ENCODE data around the gene NR2C2. TPM values are rescaled to one million over a fixed set of nuclear protein-coding genes. Genes with fewer than 3 reads are reported as not detected.
"Not testable (repeated sequence)": the region's sequence is repeated elsewhere in the genome, so short reads cannot be mapped to it uniquely, and the experiment has no call there.

The NR2C2 gene
- total RNA-seq, 1 experiment from 2014 or later: 12.7 TPM

DNA sequence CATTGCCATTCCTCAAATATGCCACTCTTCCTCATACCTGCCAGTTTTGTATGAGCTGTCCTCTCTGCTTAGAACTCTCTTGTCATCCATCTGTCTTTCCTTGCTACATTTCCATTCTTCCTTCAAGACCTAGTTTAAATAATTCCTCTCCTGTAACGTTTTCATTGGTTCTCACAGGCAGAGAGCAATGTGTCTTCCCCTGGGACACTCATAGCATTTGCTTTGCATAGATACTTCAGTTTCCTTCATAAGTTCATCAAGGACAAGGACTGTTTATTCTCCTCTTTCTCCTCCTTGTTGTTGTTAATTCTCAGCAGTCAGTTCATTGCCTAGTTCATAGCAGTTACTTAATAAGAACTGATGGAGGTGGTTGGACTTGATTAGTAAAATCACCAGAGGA lies 10.5 kb downstream of the NR2C2 start:
- DNase-seq (ENCODE audit: low spot score): no peak

DNA sequence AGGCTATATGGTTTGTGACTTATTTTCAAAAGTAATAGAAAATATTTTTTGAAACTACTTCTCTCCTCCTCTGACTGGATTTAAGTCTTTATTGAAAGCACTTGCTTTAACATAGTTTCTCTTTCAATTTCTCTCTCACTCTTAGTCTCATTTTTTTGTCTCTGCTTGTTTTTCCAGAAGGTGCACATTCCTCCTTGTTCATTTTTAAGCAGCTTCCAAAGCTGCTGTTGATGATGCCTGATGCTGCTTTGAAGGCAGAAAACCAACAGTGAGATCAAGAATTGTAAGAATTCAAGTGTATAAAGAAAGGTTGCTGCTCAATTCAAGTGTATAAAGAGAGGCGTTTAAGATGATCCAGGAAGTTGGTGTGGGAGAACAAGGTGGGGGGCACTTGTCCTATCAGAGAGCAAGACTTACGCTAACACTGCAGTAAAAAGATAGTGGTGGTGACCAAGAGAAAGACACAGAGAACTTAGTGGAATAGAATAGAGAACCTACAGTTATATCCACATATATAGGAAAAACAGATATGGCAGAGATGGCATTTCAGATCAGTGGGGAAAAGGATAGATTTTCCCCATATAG lies 12.1 kb downstream of the NR2C2 start:
- DNase-seq (ENCODE audit: low spot score): no peak

DNA sequence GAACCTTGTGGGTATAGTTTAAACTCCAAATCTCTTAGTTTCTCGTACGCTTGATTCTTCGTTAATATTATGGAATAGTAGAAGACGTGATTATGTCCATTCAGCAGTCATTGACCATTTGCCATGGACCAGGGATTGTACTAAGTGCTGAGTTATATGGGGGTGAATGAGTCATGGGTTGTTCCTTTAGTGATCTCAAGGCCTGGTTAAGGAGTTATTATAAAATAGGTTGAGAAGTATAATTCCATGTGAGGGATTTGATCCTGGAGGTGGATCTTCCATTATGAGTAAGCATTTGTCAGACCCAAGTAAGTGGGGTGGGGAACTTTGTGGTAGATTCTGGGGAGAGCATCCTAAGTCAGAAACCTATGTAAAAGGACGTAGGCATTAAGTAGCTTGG lies 15.4 kb downstream of the NR2C2 start:
- DNase-seq (ENCODE audit: low spot score): no peak

DNA sequence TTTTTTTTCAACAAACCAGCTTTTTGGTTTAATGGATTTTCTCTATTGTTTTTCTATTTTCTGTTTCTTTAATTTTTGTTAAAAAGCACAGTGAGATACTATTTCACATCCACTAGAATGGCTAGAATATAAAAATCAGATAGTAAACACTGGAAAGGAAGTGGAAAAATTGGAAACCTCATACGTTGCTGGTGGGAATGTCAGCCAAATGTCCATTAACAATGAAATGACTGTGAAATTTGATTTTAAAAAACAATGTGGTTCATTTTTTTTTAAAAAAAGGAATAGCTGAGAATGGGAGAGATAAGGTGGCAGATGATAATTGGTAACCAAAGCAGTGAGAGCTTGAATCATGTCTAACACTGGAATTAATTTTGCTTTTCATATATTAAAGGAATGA lies 19.9 kb downstream of the NR2C2 start:
- DNase-seq (ENCODE audit: low spot score): no peak

GRCh38 chr3:14969671-14970070 lies 22.3 kb downstream of the NR2C2 start:
- no peak for DNase-seq (ENCODE audit: low spot score)

DNA sequence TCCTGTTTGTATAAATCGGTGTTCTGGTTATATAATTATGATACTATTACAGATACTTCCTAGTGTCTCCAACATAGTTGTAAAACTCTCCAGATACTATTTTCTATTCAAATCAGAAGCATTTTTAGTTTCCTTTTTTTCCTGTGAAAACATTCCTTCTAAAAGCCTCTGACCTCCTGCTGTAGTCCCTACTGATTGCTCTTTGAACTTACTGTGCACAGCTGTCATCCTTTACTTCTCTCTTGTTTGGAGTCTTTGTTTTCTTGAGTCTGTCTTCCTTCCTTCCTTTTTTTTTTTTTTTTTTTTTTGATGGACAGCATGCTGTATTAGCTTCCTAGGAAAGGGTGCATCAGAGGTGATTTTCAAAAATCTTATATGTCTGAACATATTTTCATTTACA lies 28.9 kb downstream of the NR2C2 start:
- no peak for DNase-seq (ENCODE audit: low spot score)

DNA sequence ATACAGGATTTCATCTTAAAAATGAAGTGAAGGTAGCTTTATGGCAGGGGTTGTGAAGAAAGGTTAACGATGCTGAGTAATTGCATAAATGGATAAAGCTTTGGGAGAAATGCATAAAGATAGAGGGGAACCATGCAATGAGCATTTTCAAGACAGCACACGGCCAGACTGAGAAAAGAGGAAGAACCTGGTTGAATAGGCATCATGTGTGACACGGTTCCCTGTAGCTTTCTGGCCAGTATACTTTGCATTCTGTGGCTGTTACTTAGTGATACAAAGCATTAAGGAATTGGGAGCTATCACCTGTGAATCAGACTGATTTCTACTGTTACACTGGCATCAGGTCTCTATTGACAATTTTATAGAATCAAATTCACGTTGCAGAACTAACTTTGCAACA lies 33.3 kb downstream of the NR2C2 start:
- DNase-seq (ENCODE audit: low spot score): no peak

- no peak for DNase-seq (ENCODE audit: low spot score)
Measured at GRCh38 chr3:14984581-14985113, 37.3 kb downstream of the NR2C2 start.

- DNase-seq (ENCODE audit: low spot score): no peak
Measured at GRCh38 chr3:14988988-14989394, 41.6 kb downstream of the NR2C2 start.

GRCh38 chr3:14989943-14990779 lies 42.8 kb downstream of the NR2C2 start:
- no peak for DNase-seq (ENCODE audit: low spot score)

GRCh38 chr3:14990780-14991148 lies 43.4 kb downstream of the NR2C2 start:
- no peak for DNase-seq (ENCODE audit: low spot score)

DNA sequence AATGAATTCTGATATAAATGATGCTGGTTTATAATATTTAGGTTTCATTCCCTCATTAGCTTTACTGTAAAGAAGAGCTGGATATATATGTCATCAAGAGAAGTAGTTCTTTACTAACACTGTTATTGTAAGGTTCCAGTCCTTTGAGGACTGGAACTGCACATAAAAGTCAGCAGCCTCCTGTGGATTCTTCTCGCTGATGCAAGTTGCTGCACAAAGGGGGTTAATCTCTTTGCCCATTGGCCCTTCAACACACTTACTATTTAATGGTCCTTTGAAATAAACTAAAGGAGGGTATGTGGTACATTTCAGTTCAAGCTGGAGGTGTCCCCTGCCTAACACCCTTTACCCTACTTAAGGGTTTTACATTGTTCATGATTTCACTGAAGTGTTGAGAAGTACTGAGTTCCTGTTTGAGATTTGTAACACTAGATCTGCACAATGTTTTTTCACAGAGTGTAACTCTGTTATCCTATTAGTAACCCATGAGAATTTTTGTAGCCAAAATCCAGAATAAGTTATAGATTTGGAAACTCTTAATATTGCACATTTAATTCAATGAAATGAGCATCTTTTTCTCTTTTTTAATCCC lies 43.9 kb downstream of the NR2C2 start:
- DNase-seq (ENCODE audit: low spot score): no peak

- no peak for DNase-seq (ENCODE audit: low spot score)
Measured at GRCh38 chr3:14991818-14992612, 44.6 kb downstream of the NR2C2 start.

GRCh38 chr3:14997941-14998340 lies 50.6 kb downstream of the NR2C2 start:
- DNase-seq (ENCODE audit: low spot score): no peak

- not testable (repeated sequence) for DNase-seq (ENCODE audit: low spot score)
Measured at GRCh38 chr3:14999182-14999581, 51.8 kb downstream of the NR2C2 start.

- DNase-seq (ENCODE audit: low spot score): no peak
Measured at GRCh38 chr3:15007681-15008141, 60.3 kb downstream of the NR2C2 start.

GRCh38 chr3:15009167-15009566 lies 61.8 kb downstream of the NR2C2 start:
- DNase-seq (ENCODE audit: low spot score): no peak

DNA sequence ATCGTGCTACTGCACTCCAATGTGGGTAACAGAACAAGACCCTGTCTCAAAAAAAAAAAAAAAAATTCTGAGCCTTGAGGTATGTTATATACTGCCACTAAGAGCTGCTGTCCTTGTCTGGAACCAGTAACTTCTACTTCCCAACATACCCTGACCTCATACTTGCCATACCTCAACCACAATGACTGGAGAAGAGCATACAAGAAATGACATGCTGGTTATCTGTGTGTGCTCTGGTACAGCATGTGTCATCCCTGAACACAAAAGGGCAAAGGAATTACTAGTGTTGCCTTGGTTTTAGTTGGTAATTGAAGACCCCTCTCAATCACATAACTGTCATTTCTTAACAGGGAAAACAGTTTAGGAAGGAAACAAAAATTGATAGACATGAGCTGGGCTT lies 63.3 kb downstream of the NR2C2 start:
- DNase-seq (ENCODE audit: low spot score): no peak

- DNase-seq (ENCODE audit: low spot score): no peak
Measured at GRCh38 chr3:15011174-15011573, 63.8 kb downstream of the NR2C2 start.

DNA sequence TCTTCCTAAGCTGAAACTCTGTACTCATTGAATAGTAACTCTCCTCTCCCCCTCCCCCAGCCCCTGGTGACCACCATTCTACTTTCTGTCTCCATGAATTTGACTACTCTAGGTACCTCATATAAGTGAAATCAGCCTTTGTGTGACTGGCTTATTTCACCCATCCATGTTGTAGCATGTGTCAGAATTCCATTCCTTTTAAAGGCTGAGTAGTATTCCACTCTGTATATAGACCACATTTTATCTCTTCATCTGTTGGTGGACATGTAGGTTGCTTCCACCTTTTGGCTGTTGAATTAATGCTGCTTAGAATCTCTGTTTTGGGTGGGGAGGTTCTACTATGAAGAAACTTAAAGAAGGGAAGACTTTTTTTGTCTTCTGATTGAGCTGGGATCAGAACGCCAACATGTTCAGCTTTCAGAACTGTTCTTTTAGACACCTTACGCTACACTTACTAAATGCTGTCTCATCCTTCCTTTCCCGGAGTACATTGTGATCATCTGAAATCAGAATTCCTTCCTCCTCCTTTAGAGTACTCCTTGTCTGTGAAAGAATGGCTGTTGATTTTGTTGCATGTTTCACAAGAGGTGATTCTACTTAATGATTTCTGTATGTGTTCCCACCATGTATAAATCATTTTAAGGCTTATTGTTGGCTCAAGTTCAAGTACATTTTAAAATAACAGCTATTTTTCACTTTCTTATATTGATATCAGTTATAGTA lies 67.4 kb downstream of the NR2C2 start:
- no peak for DNase-seq (ENCODE audit: low spot score)

DNA sequence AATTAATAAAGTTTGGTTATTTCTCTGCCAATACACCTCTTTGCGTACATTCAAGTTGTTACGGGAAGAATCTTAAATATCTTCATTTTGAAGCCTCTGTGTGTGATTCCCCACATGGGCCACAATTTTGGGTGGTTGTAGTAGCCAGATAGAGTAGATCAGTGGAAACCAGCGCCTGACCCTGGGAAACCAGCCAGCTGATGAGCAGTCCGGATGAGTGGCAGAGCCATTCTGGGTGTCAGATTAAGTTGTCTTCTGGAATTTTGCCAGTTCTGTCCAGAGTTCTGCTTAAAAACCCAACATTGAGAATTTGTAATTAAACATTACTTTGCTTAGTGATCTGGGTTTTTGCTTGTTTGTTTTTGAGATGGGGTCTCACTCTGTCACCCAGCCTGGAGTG lies 68.1 kb downstream of the NR2C2 start:
- no peak for DNase-seq (ENCODE audit: low spot score)

Measured in H4 (cell line).